Glutamatergic neuron (in vitro differentiated cells): ENCODE results near the gene SLC25A30. TPM values are rescaled to one million over a fixed set of nuclear protein-coding genes. Genes with fewer than 3 reads are reported as not detected.

Experiments
- DNase-seq: peaks from one replicate; pipeline ENCODE4 v3.0.0; 2022
- H3K27ac Mint-ChIP-seq: one replicate; pipeline ENCODE4 v1.8.0; 2020; ENCODE audit warnings: mild to moderate bottlenecking, mixed read lengths, inconsistent platforms; ENCODE audit not compliant: unreplicated experiment
- H3K27me3 Mint-ChIP-seq: one replicate; pipeline ENCODE4 v1.8.0; 2020; ENCODE audit warnings: mild to moderate bottlenecking, moderate library complexity, mixed read lengths, inconsistent platforms; ENCODE audit not compliant: unreplicated experiment
- H3K36me3 Mint-ChIP-seq: one replicate; pipeline ENCODE4 v1.8.0; 2020; ENCODE audit warnings: mild to moderate bottlenecking, mixed read lengths, inconsistent platforms; ENCODE audit not compliant: unreplicated experiment
- H3K4me1 Mint-ChIP-seq: one replicate; pipeline ENCODE4 v1.8.0; 2020; ENCODE audit warnings: mild to moderate bottlenecking, low read depth, mixed read lengths, inconsistent platforms; ENCODE audit not compliant: unreplicated experiment
- H3K4me3 Mint-ChIP-seq: one replicate; pipeline ENCODE4 v1.8.0; 2020; ENCODE audit warnings: mild to moderate bottlenecking, mixed read lengths, inconsistent platforms; ENCODE audit not compliant: unreplicated experiment
- H3K9me3 Mint-ChIP-seq: one replicate; pipeline ENCODE4 v1.8.0; 2020; ENCODE audit warnings: mild to moderate bottlenecking, moderate library complexity, mixed read lengths, inconsistent platforms; ENCODE audit not compliant: unreplicated experiment
- total RNA-seq: library from RNA; stranded (reverse); fragmentation: NEBNext Ultra II Directional; extraction: Animal tissue kit (Norgen Biotek cat#: 25700); gene quantifications from one replicate; pipeline ENCODE4 v1.2.1, GENCODE V29; 2021; ENCODE audit not compliant: unreplicated experiment
- TF ChIP-seq, protein P1 (sequence below): fragments of 200-600 bp; sonication (generic); IDR thresholded peaks from one replicate; pipeline ENCODE4 v1.5.0; 2021; ENCODE audit not compliant: partially characterized antibody, unreplicated experiment

Gene SLC25A30
- total RNA-seq, 1 donor from 2014 or later, result 4.0 TPM

DNA sequence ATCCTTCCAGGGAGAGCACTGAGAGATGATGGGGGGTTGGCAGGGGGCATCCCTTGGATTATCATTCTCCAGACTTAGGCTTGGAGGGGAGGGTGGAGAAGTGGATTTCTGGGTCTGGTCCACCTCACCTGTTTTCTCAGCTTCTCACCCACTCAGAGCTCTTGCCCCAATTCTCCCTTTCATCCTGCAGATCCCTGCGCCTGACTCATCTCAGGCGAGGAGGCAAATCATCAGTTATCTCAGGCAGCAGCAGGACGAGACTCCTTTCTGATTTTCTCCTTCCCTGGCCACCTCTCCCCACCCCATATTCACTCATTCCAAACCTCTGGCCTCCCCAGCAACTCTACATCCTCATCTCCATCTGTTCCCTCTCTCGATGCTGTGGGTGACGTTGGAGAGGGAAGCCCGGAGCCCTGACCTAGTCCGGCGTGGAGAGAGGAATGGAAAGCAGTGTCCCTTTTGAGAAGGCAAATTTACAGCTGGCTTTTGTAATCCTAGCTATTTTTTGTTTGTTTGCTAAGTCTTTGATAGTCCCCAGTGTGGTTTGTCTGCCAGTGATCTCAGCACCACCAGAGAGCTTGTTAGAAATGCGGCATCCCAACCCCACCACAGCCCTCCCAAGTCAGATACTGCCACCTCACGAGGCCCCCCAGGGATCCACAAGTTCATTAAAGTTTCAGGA is 53.2 kb downstream of the SLC25A30 start:
- H3K36me3 Mint-ChIP-seq, result peaks cover 24% of the 10 kb centered on the region
- no peaks in the 10 kb centered on the region for H3K4me1 Mint-ChIP-seq
- peaks cover 2% of the 10 kb centered on the region for H3K27me3 Mint-ChIP-seq
- TF ChIP-seq, protein P1, sequence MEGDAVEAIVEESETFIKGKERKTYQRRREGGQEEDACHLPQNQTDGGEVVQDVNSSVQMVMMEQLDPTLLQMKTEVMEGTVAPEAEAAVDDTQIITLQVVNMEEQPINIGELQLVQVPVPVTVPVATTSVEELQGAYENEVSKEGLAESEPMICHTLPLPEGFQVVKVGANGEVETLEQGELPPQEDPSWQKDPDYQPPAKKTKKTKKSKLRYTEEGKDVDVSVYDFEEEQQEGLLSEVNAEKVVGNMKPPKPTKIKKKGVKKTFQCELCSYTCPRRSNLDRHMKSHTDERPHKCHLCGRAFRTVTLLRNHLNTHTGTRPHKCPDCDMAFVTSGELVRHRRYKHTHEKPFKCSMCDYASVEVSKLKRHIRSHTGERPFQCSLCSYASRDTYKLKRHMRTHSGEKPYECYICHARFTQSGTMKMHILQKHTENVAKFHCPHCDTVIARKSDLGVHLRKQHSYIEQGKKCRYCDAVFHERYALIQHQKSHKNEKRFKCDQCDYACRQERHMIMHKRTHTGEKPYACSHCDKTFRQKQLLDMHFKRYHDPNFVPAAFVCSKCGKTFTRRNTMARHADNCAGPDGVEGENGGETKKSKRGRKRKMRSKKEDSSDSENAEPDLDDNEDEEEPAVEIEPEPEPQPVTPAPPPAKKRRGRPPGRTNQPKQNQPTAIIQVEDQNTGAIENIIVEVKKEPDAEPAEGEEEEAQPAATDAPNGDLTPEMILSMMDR, result no peak
- H3K27ac Mint-ChIP-seq, result no peak overlapping the region
- H3K4me3 Mint-ChIP-seq, result no peak overlapping the region
- peaks cover 14% of the 10 kb centered on the region for H3K9me3 Mint-ChIP-seq
- DNase-seq, result no peak

DNA sequence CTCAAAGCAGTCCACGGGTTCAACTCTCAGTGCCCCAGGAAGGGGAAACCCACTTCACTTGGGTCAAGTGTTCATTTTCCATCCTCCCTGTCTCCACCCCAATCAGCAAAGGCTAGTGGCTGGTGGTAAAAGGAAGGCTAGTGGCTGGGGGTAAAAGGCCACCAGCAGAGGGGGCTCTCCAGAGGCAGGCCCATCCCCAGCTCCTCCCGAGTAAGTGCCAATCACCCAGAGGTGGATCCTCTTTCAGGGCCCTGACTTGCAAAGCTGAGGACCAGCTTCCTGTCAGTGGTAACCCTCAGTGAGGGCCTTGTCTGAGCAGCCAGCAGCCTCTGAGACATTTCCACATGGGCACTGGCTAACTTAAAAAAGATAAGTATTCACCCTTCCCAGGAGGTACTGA is 55.2 kb downstream of the SLC25A30 start:
- no peak for DNase-seq
- H3K27me3 Mint-ChIP-seq, result peaks cover 2% of the 10 kb centered on the region
- no peaks in the 10 kb centered on the region for H3K4me1 Mint-ChIP-seq
- no peak overlapping the region for H3K27ac Mint-ChIP-seq
- H3K4me3 Mint-ChIP-seq, result no peak overlapping the region
- TF ChIP-seq, protein P1, result no peak
- H3K9me3 Mint-ChIP-seq, result peaks cover 13% of the 10 kb centered on the region
- H3K36me3 Mint-ChIP-seq, result peaks cover 29% of the 10 kb centered on the region

DNA sequence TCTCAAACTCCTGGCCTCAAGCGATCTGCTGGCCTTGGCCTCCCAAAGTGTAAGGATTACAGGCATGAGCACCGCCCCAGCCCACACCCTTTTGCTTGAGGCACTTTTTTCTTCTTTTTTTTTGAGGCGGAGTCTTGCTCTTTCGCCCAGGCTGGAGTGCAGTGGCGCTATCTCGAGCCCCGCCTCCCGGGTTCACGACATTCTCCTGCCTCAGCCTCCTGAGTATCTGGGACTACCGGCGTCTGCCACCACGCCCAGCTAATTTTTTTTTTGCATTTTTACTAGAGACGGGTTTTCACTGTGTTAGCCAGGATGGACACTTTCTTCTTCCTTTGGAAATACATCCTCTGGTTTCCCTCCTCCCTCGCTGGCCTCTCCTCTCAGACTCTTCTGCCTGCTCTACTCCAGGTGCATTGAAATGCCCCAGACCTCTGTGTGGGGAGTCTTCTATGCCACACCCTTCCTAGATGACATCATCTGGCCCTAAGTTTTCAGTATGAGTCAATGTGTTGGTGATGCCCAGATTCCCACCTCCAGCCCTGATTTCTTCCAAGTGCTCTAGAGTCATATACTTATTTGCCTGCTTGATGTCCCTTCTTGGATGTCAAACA is 56.5 kb downstream of the SLC25A30 start:
- Mint-ChIP-seq H3K27ac (no peak overlapping the region), H3K4me3 (no peak overlapping the region), H3K36me3 (peaks cover 29% of the 10 kb centered on the region), H3K27me3 (peaks cover 2% of the 10 kb centered on the region), H3K4me1 (no peaks in the 10 kb centered on the region), H3K9me3 (peaks cover 15% of the 10 kb centered on the region)
- TF ChIP-seq, protein P1, result no peak
- DNase-seq, result no peak

DNA sequence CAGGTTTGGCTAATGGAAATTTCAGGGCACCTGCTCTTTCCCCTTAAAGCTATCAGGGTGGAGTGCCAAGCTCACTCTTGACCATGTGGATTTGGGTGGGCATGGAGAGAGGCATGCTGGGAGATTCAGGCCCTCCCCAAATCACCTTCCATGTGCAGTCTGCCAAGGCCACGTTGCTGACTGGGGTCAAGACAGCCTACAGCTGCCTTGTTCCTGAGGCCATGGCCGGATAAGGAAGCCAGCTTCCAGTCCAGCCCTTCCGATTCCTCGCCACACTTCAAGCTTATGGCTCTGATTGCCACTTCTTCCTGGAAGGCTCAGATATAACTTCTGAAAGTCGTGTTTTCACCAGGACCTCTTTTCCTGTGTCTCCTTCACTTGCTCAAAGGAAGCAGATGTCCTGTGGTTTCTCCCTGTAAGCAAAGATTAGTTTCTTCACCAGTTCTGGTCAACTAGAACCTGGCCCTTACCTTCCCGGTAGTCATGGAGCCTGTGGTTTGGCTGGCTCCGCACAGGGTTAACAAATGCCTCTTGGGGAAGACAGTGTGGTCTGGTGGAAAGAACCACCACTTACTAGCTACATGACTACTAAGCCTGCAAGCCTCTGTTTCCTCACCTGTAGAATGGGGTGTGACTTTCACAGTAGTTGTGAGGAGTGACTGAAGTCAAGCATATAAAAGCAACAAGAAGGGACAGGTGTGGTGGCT is 61.1 kb downstream of the SLC25A30 start:
- no peak for DNase-seq
- no peaks in the 10 kb centered on the region for H3K4me1 Mint-ChIP-seq
- H3K9me3 Mint-ChIP-seq, result peaks cover 11% of the 10 kb centered on the region
- peaks cover 9% of the 10 kb centered on the region for H3K36me3 Mint-ChIP-seq
- H3K4me3 Mint-ChIP-seq, result no peak overlapping the region
- TF ChIP-seq, protein P1, result no peak
- H3K27ac Mint-ChIP-seq, result no peak overlapping the region
- peaks cover 2% of the 10 kb centered on the region for H3K27me3 Mint-ChIP-seq

DNA sequence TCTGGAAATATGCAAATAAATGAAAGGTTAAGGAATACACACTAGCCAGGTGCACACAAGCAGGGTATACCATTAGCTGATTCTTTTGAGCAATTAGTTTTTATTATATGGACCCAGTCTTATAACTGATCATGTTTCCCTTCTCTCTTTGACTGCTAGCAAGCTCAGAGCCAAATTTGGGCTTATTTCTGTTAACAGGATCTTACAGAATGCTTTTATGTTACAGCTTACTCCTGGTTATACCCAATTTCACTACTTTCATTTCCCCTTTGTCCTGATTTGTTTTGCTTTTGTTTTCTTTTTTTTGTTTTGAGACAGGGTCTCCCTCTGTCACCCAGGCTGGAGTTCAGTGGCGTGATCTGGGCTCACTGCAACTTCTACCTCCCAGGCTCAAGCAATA is 64.3 kb downstream of the SLC25A30 start:
- Mint-ChIP-seq H3K9me3 (peaks cover 6% of the 10 kb centered on the region), H3K4me1 (no peaks in the 10 kb centered on the region), H3K4me3 (no peak overlapping the region), H3K27ac (no peak overlapping the region), H3K36me3 (peaks cover 5% of the 10 kb centered on the region), H3K27me3 (peaks cover 2% of the 10 kb centered on the region)
- TF ChIP-seq, protein P1, result no peak
- DNase-seq, result no peak
